ENCODE data around the gene MYO18A.

Gene MYO18A

GRCh38 chr17:29042679-29043538, 137.3 kb downstream of the MYO18A start, which contains the start of gene PIPOX (continued):
- 0 out of 2 replicates have a peak, but pooled peaks have one; percentile 65 for TF ChIP-seq KLF17 (tag by site-specific recombination; IDR thresholded peaks at IDR 0.05)
- peak; percentile 55 for TF ChIP-seq SP2 (tag by site-specific recombination; IDR thresholded peaks at IDR 0.05)
- TF ChIP-seq ZBTB1 (tag by site-specific recombination; IDR thresholded peaks at IDR 0.05), result no peak
- TF ChIP-seq ZNF132 (tag by site-specific recombination; IDR thresholded peaks at IDR 0.05; ENCODE audit: borderline replicate concordance), result no peak
- peak; percentile 30 for TF ChIP-seq ZNF510 (tag by site-specific recombination; IDR thresholded peaks at IDR 0.05; ENCODE audit: insufficient replicate concordance)
- TF ChIP-seq ZNF558 (tag by site-specific recombination; IDR thresholded peaks at IDR 0.05), result no peak
- TF ChIP-seq MZF1 (tag by site-specific recombination; IDR thresholded peaks at IDR 0.05; ENCODE audit: borderline replicate concordance), result no peak; the same call in 1 of the 2 replicates
- peak; percentile 65 for TF ChIP-seq ZNF366 (tag by site-specific recombination; conservative IDR thresholded peaks at IDR 0.05)
- TF ChIP-seq, protein P1, sequence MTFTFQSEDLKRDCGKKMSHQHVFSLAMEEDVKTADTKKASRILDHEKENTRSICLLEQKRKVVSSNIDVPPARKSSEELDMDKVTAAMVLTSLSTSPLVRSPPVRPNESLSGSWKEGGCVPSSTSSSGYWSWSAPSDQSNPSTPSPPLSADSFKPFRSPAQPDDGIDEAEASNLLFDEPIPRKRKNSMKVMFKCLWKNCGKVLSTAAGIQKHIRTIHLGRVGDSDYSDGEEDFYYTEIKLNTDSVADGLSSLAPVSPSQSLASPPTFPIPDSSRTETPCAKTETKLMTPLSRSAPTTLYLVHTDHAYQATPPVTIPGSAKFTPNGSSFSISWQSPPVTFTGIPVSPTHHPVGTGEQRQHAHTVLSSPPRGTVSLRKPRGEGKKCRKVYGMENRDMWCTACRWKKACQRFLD (tag by site-specific recombination; IDR thresholded peaks at IDR 0.05), result no peak
- TF ChIP-seq ZNF184 (tag by site-specific recombination; IDR thresholded peaks at IDR 0.05), result peak; percentile 95; the same call in 1 of the 2 replicates
- TF ChIP-seq ZNF391 (tag by site-specific recombination; IDR thresholded peaks at IDR 0.05; ENCODE audit: borderline replicate concordance, low read depth), result no peak
- no peak for TF ChIP-seq SETDB1 (IDR thresholded peaks at IDR 0.05; ENCODE audit: insufficient read length, low read length)
- no peak for TF ChIP-seq ZNF239 (tag by site-specific recombination; IDR thresholded peaks at IDR 0.05)
- no peak for TF ChIP-seq ZNF292 (tag by site-specific recombination; IDR thresholded peaks at IDR 0.05; ENCODE audit: borderline replicate concordance, low read depth)
- no peak for TF ChIP-seq OVOL3 (tag by site-specific recombination; IDR thresholded peaks at IDR 0.05)
- no peak for TF ChIP-seq ZNF19 (tag by site-specific recombination; IDR thresholded peaks at IDR 0.05; ENCODE audit: low read depth)
- no peak for TF ChIP-seq ZNF112 (tag by site-specific recombination; IDR thresholded peaks at IDR 0.05)
- TF ChIP-seq BCL11A (tag by site-specific recombination; IDR thresholded peaks at IDR 0.05; ENCODE audit: low read depth), result no peak
- no peak for TF ChIP-seq ZNF837 (tag by site-specific recombination; IDR thresholded peaks at IDR 0.05)
- no peak for TF ChIP-seq ZNF146 (tag by site-specific recombination; IDR thresholded peaks at IDR 0.05)
- TF ChIP-seq ZNF549 (tag by site-specific recombination; IDR thresholded peaks at IDR 0.05), result no peak
- TF ChIP-seq, protein P2, sequence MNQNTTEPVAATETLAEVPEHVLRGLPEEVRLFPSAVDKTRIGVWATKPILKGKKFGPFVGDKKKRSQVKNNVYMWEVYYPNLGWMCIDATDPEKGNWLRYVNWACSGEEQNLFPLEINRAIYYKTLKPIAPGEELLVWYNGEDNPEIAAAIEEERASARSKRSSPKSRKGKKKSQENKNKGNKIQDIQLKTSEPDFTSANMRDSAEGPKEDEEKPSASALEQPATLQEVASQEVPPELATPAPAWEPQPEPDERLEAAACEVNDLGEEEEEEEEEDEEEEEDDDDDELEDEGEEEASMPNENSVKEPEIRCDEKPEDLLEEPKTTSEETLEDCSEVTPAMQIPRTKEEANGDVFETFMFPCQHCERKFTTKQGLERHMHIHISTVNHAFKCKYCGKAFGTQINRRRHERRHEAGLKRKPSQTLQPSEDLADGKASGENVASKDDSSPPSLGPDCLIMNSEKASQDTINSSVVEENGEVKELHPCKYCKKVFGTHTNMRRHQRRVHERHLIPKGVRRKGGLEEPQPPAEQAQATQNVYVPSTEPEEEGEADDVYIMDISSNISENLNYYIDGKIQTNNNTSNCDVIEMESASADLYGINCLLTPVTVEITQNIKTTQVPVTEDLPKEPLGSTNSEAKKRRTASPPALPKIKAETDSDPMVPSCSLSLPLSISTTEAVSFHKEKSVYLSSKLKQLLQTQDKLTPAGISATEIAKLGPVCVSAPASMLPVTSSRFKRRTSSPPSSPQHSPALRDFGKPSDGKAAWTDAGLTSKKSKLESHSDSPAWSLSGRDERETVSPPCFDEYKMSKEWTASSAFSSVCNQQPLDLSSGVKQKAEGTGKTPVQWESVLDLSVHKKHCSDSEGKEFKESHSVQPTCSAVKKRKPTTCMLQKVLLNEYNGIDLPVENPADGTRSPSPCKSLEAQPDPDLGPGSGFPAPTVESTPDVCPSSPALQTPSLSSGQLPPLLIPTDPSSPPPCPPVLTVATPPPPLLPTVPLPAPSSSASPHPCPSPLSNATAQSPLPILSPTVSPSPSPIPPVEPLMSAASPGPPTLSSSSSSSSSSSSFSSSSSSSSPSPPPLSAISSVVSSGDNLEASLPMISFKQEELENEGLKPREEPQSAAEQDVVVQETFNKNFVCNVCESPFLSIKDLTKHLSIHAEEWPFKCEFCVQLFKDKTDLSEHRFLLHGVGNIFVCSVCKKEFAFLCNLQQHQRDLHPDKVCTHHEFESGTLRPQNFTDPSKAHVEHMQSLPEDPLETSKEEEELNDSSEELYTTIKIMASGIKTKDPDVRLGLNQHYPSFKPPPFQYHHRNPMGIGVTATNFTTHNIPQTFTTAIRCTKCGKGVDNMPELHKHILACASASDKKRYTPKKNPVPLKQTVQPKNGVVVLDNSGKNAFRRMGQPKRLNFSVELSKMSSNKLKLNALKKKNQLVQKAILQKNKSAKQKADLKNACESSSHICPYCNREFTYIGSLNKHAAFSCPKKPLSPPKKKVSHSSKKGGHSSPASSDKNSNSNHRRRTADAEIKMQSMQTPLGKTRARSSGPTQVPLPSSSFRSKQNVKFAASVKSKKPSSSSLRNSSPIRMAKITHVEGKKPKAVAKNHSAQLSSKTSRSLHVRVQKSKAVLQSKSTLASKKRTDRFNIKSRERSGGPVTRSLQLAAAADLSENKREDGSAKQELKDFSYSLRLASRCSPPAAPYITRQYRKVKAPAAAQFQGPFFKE (tag by site-specific recombination; IDR thresholded peaks at IDR 0.05; ENCODE audit: borderline replicate concordance), result no peak
- 0 out of 2 replicates have a peak, but pooled peaks have one; percentile 3 for TF ChIP-seq ZNF654 (tag by site-specific recombination; IDR thresholded peaks at IDR 0.05; ENCODE audit: low read depth)
- TF ChIP-seq SP3 (tag by site-specific recombination; IDR thresholded peaks at IDR 0.05), result peak; percentile 70
- TF ChIP-seq REST (tag by site-specific recombination; IDR thresholded peaks at IDR 0.05), result no peak

Measured in HEK293 (cell line).